HG03280 (cell line): ENCODE results near the gene EXOC1.
"Not testable (repeated sequence)": the region's sequence is repeated elsewhere in the genome, so short reads cannot be mapped to it uniquely, and the experiment has no call there.

Source experiments
- ATAC-seq: cut with Tn5 transposase; IDR thresholded peaks from one replicate; pipeline ENCODE4 v1.9.1; 2021; ENCODE audit warnings: mild to moderate bottlenecking, moderate library complexity; ENCODE audit not compliant: unreplicated experiment

Gene EXOC1

GRCh38 chr4:55906323-55906722 is 52.9 kb downstream of the EXOC1 start:
- ATAC-seq: no peak

GRCh38 chr4:55906989-55907388 is 53.5 kb downstream of the EXOC1 start:
- ATAC-seq: no peak

GRCh38 chr4:55907469-55907868 is 54.0 kb downstream of the EXOC1 start:
- ATAC-seq: no peak

DNA sequence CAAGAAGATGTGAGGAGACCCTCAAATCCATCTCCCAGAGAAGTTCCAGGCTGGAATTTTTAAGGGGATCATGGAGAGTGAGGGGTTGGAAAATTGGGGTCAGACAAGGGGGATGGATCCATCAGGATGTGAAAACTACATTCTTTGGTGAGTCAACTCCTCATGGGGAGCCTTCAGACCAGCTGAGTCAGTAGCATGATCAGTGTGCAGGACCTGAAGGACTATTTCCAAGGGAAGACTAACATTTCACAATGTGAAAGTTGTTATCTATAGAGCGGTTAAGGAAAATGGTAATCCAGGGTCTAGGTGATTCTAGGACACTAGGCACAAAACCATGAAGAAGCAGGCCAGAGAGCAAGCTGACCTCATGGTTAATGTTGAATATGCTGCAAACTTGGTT is 56.7 kb downstream of the EXOC1 start:
- no peak for ATAC-seq

GRCh38 chr4:55912249-55912648 is 58.8 kb downstream of the EXOC1 start:
- ATAC-seq: no peak

GRCh38 chr4:55920571-55920970 is 67.1 kb downstream of the EXOC1 start:
- ATAC-seq: no peak

DNA sequence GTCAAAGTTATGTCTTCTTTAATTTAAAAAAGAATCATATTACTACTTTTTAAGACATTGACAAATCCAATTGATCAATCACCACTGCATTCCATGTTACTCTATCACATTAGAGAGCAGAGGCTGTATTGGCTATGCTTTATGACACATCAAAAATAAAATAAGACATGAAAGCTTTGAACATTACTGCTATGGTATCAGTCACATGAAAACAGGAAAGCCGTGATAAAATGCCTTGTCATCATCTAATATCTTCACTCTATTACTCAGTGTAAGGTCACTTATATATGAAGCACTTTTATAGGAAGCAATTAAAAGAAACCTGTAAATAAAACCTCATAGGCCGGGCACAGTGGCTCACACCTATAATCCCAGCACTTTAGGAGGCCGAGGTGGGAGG is 67.6 kb downstream of the EXOC1 start:
- no peak for ATAC-seq

DNA sequence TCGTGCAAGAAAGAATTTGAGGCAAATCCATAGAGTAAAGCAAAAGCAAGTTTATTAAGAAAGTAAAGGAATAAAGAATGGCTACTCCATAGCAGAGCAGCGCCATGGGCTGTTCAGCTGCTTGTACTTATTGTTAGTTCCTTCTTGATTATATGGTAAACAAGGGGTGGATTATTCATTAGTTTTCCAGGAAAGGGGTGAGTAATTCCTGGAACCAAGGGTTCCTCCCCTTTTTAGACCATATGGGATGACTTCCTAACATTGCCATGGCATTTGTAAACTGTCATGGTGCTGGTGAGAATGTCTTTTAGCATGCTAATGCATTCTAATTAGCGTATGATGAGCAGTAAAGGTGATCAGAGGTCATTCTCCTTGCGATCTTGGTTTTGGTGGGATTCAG is 71.8 kb downstream of the EXOC1 start:
- no peak for ATAC-seq

DNA sequence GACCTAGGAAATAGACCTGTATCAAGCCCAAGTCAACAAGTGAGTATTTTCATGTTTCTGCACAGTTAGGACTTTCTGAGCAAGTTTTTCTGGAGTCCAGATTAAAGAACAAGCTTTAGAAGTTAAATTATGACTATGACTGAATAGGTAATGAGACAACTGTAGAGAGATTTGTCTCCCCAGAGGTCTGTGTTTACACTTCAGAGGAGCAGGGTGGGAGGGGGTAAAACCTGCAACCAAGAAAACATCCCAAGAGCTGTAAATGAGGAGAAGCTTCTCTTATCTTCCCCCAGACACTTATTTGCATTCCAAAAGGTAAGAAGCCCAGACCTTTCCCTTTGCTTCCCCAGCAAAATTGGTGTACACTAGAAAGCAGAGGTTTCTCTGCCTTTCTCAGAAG is 73.2 kb downstream of the EXOC1 start:
- no peak for ATAC-seq

- no peak for ATAC-seq
Observed at GRCh38 chr4:55927803-55928437, 74.5 kb downstream of the EXOC1 start.

DNA sequence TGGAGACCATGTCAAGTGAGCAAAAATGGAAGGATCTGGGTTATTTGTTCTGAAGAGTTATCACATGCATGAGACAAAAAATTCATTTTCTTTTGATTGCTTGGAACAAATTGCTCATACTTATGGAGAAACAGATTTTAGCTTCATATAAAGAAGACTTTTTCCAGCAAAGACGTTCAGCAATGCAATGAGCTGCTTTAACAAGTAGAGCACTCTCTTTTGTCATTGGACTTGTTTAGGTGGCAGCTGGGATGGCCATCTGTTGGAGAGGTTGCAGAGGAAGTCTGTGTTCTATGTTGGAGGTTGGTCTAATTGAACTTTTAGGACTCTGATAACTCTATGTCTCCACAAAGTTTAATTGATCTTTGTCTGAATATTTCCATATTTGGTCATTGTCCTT is 75.4 kb downstream of the EXOC1 start:
- no peak for ATAC-seq

GRCh38 chr4:55931043-55931442 is 77.6 kb downstream of the EXOC1 start:
- no peak for ATAC-seq

- ATAC-seq: no peak
Observed at GRCh38 chr4:55931833-55932232, 78.4 kb downstream of the EXOC1 start.

DNA sequence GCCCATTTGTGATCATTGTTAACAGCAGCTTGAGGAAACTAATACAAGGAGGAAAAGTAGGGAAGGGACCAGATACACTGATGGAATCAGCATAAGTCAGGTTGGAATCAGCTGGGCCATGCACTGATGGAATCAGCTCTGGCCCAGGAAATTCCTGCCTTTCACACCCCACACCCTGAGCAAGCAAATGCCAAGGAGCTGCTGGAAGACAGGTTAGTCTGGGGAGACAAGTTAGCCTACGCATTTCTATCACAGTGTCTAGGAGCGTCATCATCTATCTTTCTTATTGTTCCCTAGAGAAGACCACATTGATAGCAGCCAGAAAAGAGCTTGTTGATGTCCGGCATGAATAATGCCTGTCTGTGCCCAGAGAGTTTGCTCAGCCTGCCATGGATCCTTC is 79.1 kb downstream of the EXOC1 start:
- ATAC-seq: no peak

DNA sequence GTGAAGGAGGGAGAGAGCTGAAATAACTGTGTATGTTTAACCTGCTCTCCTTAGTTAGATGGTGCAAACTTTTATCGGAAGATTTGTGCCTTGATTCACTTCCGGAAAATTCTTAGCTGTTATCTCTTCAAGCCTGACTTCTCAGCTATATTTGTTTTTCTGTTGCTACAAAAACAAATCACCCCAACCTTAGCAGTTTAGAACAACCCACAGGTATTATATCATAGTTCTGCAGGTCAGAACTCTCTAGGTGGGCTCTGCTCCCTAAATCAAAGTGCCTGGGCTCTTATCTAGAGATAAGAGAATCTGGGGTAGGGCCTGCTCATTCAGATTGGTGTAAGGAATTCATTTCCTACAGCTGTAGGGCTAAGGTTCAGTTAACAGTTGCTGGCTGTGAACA is 80.2 kb downstream of the EXOC1 start:
- ATAC-seq: no peak

DNA sequence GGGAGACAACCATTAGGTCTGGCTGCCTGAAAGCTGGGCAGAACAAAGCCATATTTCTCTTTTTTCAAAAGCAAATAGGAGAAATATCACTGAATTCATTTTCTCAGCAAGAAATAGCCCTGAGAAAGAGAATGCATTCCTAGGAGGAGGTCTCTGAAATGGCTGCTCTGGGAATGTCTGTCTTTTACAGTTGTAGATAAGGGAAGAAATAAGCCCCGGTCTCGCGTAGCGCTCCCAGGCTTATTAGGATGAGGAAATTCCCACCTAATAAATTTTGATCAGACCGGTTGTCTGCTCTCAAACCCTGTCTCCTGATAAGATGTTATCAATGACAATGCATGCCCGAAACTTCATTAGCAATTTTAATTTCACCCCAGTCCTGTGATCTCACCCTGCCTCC is 82.5 kb downstream of the EXOC1 start:
- ATAC-seq: not testable (repeated sequence)

- no peak for ATAC-seq
Observed at GRCh38 chr4:55938481-55938880, 85.0 kb downstream of the EXOC1 start.

DNA sequence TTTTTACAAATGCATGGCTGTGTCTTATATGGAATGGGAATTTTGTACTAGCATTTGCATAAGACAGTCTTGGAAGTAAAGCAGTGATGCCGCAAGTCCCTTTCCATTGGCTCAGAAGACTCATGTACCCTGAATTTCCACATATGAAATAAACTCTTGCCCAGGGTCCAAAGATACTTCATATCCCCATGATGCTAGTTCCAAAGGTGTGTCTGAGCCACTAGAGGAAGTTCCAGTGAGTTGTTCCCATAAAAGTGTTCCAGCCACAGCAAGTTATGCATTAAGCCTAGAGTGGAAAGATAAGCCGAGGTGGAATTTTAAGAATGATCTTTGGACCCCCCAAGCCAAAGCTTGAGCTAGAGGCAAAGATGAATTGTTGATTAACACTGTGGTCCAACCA is 86.0 kb downstream of the EXOC1 start:
- no peak for ATAC-seq

DNA sequence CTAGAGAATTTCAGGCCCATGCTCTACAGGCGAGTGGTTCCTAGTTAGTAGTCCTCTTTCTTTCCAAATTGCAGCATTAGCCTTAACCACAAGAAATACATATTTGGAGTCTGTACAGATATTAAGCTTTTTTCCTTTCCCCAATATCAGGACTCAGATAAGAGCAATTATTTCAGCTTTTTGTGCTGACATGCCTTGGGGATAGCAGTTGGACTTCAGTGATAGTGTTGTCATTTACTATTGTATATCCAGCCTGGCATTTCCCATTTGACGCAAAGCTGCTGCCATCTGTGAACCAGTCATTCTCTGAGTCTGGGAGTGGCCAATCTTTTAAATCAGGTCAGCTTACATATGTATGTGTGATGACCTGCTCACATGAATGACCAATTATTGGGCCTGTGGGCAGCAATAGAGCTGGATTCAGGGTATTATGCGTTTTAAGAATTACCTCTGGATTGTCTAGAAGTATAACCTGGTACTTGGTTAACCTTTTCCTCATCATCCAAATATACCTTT is 88.5 kb downstream of the EXOC1 start:
- no peak for ATAC-seq

GRCh38 chr4:55947254-55947882 is 93.9 kb downstream of the EXOC1 start:
- ATAC-seq: peak; percentile 38

DNA sequence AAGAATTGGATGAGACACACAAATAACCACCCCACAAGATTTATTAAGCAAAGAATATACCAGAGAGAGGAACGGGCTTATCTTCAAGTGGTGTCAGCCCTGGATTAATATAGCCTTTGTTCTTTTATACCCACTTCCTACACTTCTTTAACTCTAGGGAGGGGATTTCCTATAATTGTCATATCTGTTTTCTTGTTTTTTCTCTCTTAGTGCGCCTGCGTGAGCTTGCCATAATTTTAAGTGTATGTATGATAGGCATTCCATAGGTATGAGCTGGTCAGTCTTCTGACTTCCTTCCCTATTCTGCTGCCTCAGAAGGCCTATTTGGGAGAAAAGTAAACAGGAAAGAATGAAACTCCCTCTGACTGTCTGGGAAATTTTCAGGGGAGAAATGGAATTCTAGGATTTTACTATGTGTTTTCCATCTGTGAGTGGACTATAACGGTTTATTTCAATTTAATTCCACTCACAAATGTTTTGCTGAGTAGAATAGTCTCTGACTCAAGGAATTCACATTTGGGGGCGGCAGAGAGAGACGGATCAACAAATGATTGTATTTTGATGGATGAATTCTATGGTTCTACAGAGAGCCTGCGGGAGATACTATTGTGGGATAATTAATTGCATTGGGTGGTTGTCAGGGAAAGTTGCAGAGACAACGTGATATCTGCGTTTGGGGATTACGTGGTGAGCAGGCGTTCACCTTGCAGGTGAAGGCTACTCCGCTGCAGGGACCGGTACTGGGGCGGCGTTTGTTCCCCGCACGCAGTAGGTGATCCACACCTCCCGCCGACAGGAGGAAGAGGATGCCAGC is 94.7 kb downstream of the EXOC1 start:
- no peak for ATAC-seq
